ENCODE measurements around the gene DHX58.

DNA sequence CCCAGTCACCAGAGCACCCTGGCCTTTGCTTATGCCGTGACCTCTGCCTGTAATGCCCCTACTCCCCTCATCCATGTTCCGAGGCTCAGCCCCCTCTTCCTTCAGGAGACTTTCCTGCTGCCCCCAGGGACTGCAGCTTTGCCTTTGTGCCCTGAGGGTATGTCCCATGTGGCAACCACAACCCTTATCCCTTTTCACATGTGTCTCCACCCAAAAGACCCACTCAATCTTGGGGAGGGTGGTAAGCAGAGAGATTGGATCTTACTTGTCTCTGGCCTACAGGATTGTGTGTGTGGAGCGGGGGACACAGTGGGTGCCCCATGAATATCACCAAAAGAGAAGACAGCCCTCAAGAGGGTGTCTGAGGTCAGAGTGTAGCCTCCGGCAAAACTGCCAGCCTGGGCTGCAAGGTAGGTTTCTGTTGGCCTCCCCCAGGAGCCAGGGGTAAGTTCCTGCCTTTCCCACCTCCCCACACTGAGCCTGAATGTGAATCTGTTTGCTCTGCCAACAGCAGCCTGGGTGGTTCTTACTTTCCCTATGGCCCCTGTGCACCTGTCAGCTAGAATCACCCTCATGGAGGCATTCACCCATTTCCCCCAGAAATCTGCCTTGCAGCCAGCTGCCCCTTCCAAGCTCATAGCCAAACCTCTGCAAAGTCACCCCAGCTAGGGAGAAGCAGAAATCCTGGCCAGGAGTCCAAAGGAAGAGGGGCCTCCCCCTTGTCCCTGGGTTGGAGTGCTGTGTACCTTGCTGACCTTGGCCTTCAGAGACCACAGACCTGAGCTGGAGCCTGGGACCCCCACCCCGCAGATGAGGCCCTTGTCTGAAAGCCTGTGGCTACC lies 50.6 kb downstream of the DHX58 start:
- TF ChIP-seq, protein P1, sequence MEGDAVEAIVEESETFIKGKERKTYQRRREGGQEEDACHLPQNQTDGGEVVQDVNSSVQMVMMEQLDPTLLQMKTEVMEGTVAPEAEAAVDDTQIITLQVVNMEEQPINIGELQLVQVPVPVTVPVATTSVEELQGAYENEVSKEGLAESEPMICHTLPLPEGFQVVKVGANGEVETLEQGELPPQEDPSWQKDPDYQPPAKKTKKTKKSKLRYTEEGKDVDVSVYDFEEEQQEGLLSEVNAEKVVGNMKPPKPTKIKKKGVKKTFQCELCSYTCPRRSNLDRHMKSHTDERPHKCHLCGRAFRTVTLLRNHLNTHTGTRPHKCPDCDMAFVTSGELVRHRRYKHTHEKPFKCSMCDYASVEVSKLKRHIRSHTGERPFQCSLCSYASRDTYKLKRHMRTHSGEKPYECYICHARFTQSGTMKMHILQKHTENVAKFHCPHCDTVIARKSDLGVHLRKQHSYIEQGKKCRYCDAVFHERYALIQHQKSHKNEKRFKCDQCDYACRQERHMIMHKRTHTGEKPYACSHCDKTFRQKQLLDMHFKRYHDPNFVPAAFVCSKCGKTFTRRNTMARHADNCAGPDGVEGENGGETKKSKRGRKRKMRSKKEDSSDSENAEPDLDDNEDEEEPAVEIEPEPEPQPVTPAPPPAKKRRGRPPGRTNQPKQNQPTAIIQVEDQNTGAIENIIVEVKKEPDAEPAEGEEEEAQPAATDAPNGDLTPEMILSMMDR (IDR thresholded peaks at IDR 0.05 in 8 of 11, conservative IDR thresholded peaks at IDR 0.05 in 3 of 11), result no peak
- TF ChIP-seq POLR2A (IDR thresholded peaks at IDR 0.05) (no peak), POLR2AphosphoS5 (IDR thresholded peaks at IDR 0.05) (no peak)

All from spleen (tissue), 7 donors.